Panc1 (cell line): ENCODE measurements around the gene EEIG2.

ENCODE experiments used
- POLR2AphosphoS5 ChIP-seq: IDR thresholded peaks from 2 replicates; pipeline ENCODE4 v1.6.1; 2012; ENCODE audit warnings: mild to moderate bottlenecking, low read depth, low read length, moderate library complexity
- TF ChIP-seq, protein P1 (sequence below): fragments of 450-650 bp; IDR thresholded peaks from 2 replicates; pipeline ENCODE4 v1.5.1; 2017; ENCODE audit warnings: mild to moderate bottlenecking
- TF ChIP-seq, protein P2 (sequence below), 2 experiments: IDR thresholded peaks; 2 replicates each; pipeline ENCODE4 v1.6.1; 2011 to 2012; ENCODE audit warnings: low read depth in 2 of 2, control low read depth in 1 of 2, low read length in 1 of 2, mild to moderate bottlenecking in 1 of 2, moderate library complexity in 1 of 2; ENCODE audit not compliant: insufficient read depth in 1 of 2

DNA sequence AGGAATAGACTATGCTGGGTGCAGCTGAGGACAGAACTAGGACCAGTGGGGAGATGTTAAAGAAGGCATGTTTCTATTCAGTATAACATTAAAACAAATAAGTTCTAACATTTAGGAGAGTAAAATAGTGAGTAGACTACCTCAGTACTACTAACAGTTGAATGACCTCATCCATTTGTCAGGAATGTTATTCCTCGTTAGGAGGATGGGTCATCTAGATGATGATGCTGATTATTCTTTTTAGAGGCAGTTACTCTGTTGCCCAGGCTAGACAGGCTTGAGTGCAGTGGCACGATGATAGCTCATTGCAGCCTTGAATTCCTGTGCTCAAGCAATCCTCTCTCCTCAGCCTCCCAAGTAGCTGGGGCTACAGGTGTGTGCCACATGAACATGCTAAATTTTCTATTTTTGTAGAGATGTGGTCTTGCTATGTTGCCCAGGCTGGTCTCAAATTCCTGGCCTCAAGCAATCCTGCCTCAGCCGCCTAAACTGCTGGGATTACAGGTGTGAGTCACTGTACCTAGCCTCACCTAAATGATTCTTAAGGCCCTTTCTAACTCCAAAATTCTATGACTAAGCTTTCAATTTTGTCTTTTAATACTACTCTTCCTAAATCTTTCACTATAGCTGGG lies 9.3 kb downstream of the EEIG2 start:
- TF ChIP-seq POLR2AphosphoS5, result no peak
- TF ChIP-seq, protein P1, sequence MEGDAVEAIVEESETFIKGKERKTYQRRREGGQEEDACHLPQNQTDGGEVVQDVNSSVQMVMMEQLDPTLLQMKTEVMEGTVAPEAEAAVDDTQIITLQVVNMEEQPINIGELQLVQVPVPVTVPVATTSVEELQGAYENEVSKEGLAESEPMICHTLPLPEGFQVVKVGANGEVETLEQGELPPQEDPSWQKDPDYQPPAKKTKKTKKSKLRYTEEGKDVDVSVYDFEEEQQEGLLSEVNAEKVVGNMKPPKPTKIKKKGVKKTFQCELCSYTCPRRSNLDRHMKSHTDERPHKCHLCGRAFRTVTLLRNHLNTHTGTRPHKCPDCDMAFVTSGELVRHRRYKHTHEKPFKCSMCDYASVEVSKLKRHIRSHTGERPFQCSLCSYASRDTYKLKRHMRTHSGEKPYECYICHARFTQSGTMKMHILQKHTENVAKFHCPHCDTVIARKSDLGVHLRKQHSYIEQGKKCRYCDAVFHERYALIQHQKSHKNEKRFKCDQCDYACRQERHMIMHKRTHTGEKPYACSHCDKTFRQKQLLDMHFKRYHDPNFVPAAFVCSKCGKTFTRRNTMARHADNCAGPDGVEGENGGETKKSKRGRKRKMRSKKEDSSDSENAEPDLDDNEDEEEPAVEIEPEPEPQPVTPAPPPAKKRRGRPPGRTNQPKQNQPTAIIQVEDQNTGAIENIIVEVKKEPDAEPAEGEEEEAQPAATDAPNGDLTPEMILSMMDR, result no peak
- TF ChIP-seq, protein P2, sequence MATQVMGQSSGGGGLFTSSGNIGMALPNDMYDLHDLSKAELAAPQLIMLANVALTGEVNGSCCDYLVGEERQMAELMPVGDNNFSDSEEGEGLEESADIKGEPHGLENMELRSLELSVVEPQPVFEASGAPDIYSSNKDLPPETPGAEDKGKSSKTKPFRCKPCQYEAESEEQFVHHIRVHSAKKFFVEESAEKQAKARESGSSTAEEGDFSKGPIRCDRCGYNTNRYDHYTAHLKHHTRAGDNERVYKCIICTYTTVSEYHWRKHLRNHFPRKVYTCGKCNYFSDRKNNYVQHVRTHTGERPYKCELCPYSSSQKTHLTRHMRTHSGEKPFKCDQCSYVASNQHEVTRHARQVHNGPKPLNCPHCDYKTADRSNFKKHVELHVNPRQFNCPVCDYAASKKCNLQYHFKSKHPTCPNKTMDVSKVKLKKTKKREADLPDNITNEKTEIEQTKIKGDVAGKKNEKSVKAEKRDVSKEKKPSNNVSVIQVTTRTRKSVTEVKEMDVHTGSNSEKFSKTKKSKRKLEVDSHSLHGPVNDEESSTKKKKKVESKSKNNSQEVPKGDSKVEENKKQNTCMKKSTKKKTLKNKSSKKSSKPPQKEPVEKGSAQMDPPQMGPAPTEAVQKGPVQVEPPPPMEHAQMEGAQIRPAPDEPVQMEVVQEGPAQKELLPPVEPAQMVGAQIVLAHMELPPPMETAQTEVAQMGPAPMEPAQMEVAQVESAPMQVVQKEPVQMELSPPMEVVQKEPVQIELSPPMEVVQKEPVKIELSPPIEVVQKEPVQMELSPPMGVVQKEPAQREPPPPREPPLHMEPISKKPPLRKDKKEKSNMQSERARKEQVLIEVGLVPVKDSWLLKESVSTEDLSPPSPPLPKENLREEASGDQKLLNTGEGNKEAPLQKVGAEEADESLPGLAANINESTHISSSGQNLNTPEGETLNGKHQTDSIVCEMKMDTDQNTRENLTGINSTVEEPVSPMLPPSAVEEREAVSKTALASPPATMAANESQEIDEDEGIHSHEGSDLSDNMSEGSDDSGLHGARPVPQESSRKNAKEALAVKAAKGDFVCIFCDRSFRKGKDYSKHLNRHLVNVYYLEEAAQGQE (IDR thresholded peaks at IDR 0.05; ENCODE audit: insufficient read depth in 1 of 2, low read depth in 2 of 2, low read length in 1 of 2), result no peak
